ENCODE results near the gene IKZF2.

GRCh38 chr2:213129311-213129710 is 22.1 kb downstream of the IKZF2 start:
- TF ChIP-seq BMI1 (IDR thresholded peaks at IDR 0.05; ENCODE audit: low read length) (no peak), PHF8 (IDR thresholded peaks at IDR 0.05; ENCODE audit: borderline replicate concordance, low read length) (no peak), CEBPB (tag; IDR thresholded peaks at IDR 0.05) (no peak), XRCC4 (IDR thresholded peaks at IDR 0.05; ENCODE audit: extremely low read depth, insufficient read depth, insufficient read length) (no peak), JUN (IDR thresholded peaks at IDR 0.05; ENCODE audit: borderline replicate concordance, low read depth, low read length) (no peak), JUN (CRISPR knock-in tag; IDR thresholded peaks at IDR 0.05; ENCODE audit: borderline replicate concordance) (no peak), RBM39 (optimal IDR thresholded peaks at IDR 0.05; ENCODE audit: low read depth, low read length) (no peak), SMARCA5 (IDR thresholded peaks at IDR 0.05) (no peak), CREB1 (IDR thresholded peaks at IDR 0.05) (no peak), CREB1 (CRISPR knock-in tag; IDR thresholded peaks at IDR 0.05) (no peak)
